Loucy (cell line): ENCODE results near the gene ILF2.

Experiments used
- H2AFZ ChIP-seq: fragments of 200-600 bp; sonication (generic); 2 replicates; pipeline ENCODE4 v1.6.0; 2016; ENCODE audit warnings: antibody characterized with exemption, mild to moderate bottlenecking, low read length, moderate library complexity
- H3F3A ChIP-seq: fragments of 200-600 bp; 2 replicates; pipeline ENCODE4 v1.6.0; 2016; ENCODE audit warnings: antibody characterized with exemption, low read depth, mild to moderate bottlenecking
- H3K27me3 ChIP-seq: fragments of 200-600 bp; sonication (generic); 2 replicates; pipeline ENCODE4 v1.6.1; 2014; ENCODE audit warnings: low read length, mild to moderate bottlenecking; ENCODE audit not compliant: insufficient read depth, poor library complexity, severe bottlenecking
- H3K36me3 ChIP-seq: fragments of 200-600 bp; sonication (generic); 2 replicates; pipeline ENCODE4 v1.6.1; 2016; ENCODE audit warnings: low read length; ENCODE audit not compliant: insufficient read depth
- H3K4me1 ChIP-seq: fragments of 200-600 bp; sonication (generic); 2 replicates; pipeline ENCODE4 v1.5.1; 2014; ENCODE audit warnings: low read length, mild to moderate bottlenecking; ENCODE audit not compliant: insufficient read depth, poor library complexity, severe bottlenecking
- H3K4me2 ChIP-seq: fragments of 200-600 bp; sonication (generic); 2 replicates; pipeline ENCODE4 v1.6.0; 2014; ENCODE audit warnings: antibody characterized with exemption, low read length, low read depth, mild to moderate bottlenecking; ENCODE audit not compliant: poor library complexity, severe bottlenecking
- H3K4me3 ChIP-seq: fragments of 200-600 bp; sonication (generic); 2 replicates; pipeline ENCODE4 v1.5.1; 2014; ENCODE audit warnings: low read length, mild to moderate bottlenecking, mixed read lengths; ENCODE audit not compliant: poor library complexity, severe bottlenecking
- H3K79me2 ChIP-seq: fragments of 200-600 bp; sonication (generic); 2 replicates; pipeline ENCODE4 v1.6.1; 2014; ENCODE audit warnings: low read length; ENCODE audit not compliant: insufficient read depth
- H3K9ac ChIP-seq: fragments of 200-600 bp; sonication (generic); 2 replicates; pipeline ENCODE4 v1.6.0; 2014; ENCODE audit warnings: mild to moderate bottlenecking, low read depth, low read length, moderate library complexity; ENCODE audit not compliant: poor library complexity, severe bottlenecking
- H3K9me2 ChIP-seq: fragments of 200-600 bp; sonication (generic); replicated peaks from 2 replicates; pipeline ENCODE4 v1.6.1; 2016; ENCODE audit warnings: low read depth, low read length, mixed read lengths
- H3K9me3 ChIP-seq: fragments of 200-600 bp; sonication (generic); 2 replicates; pipeline ENCODE4 v1.6.1; 2014; ENCODE audit warnings: mild to moderate bottlenecking, antibody characterized with exemption, low read length, low read depth; ENCODE audit not compliant: insufficient read depth
- H4K20me1 ChIP-seq: fragments of 200-600 bp; sonication (generic); 2 replicates; pipeline ENCODE4 v1.6.0; 2014; ENCODE audit warnings: antibody characterized with exemption, low read length, mild to moderate bottlenecking; ENCODE audit not compliant: insufficient read depth, poor library complexity, severe bottlenecking
- CTCF ChIP-seq: fragments of 200-600 bp; sonication (generic); conservative IDR thresholded peaks from 2 replicates; pipeline ENCODE4 v1.5.1; 2014; ENCODE audit warnings: mild to moderate bottlenecking, antibody characterized with exemption, low read length
- EZH2phosphoT487 ChIP-seq: fragments of 200-600 bp; IDR thresholded peaks from 2 replicates; pipeline ENCODE4 v1.6.1; 2018; ENCODE audit warnings: antibody characterized with exemption, mild to moderate bottlenecking, moderate library complexity, borderline replicate concordance

Gene ILF2

GRCh38 chr1:153646672-153647345 lies 24.0 kb downstream of the ILF2 start:
- TF ChIP-seq EZH2phosphoT487 (no peak), CTCF (no peak)
- Histone ChIP-seq H3K36me3 (peaks cover 48% of the 10 kb centered on the region), H4K20me1 (peaks cover 18% of the 10 kb centered on the region), H3K79me2 (peaks cover 26% of the 10 kb centered on the region), H2AFZ (no peak overlapping the region), H3K9me3 (no peaks in the 10 kb centered on the region), H3K4me1 (peaks cover 20% of the 10 kb centered on the region), H3K9me2 (no peaks in the 10 kb centered on the region), H3K4me3 (no peak overlapping the region), H3K9ac (no peak overlapping the region), H3K4me2 (no peak overlapping the region), H3F3A (no peaks in the 10 kb centered on the region), H3K27me3 (no peaks in the 10 kb centered on the region)

GRCh38 chr1:153643816-153644215 lies 27.0 kb downstream of the ILF2 start:
- Histone ChIP-seq H3K27me3 (no peaks in the 10 kb centered on the region), H3F3A (no peaks in the 10 kb centered on the region), H3K4me2 (peak overlapping the region; percentile 43), H3K9ac (peak overlapping the region; percentile 44), H3K4me1 (peaks cover 26% of the 10 kb centered on the region), H2AFZ (no peak overlapping the region), H3K36me3 (peaks cover 78% of the 10 kb centered on the region), H3K9me3 (no peaks in the 10 kb centered on the region), H3K9me2 (no peaks in the 10 kb centered on the region), H3K4me3 (no peak overlapping the region), H4K20me1 (peaks cover 31% of the 10 kb centered on the region), H3K79me2 (peaks cover 56% of the 10 kb centered on the region)
- TF ChIP-seq CTCF, result no peak
- TF ChIP-seq EZH2phosphoT487, result no peak

- H3F3A ChIP-seq, result no peaks in the 10 kb centered on the region
- no peak for TF ChIP-seq EZH2phosphoT487
- TF ChIP-seq CTCF, result no peak
- H3K79me2 ChIP-seq, result peaks cover 63% of the 10 kb centered on the region
Measured at GRCh38 chr1:153643100-153643499, 27.7 kb downstream of the ILF2 start.

More at GRCh38 chr1:153643100-153643499, 27.7 kb downstream of the ILF2 start:
- Histone ChIP-seq H2AFZ (no peak overlapping the region), H3K27me3 (no peaks in the 10 kb centered on the region), H3K9me3 (no peaks in the 10 kb centered on the region), H3K4me2 (peak overlapping the region; percentile 43), H3K9ac (peak overlapping the region; percentile 44), H3K4me3 (no peak overlapping the region), H4K20me1 (peaks cover 37% of the 10 kb centered on the region), H3K4me1 (peaks cover 26% of the 10 kb centered on the region), H3K36me3 (peaks cover 85% of the 10 kb centered on the region), H3K9me2 (no peaks in the 10 kb centered on the region)
